Liver (tissue), 9 donors: ENCODE measurements around the gene SOCS4. TPM values are rescaled to one million over a fixed set of nuclear protein-coding genes. Genes with fewer than 3 reads are reported as not detected.

Source experiments
- DNase-seq: peaks from one replicate; pipeline ENCODE4 v3.0.0-alpha.2; 2017; ENCODE audit warnings: low spot score
- H3K27ac ChIP-seq, 2 donors: one replicate each; pipeline ENCODE4 v1.7.0; 2013; ENCODE audit warnings: inconsistent platforms in 2 of 2, low read length in 2 of 2, control low read depth in 1 of 2, low read depth in 1 of 2, mild to moderate bottlenecking in 1 of 2
- H3K27me3 ChIP-seq, 4 donors: one replicate each; pipeline versions ENCODE4 v1.6.1 to v1.7.0; 2013; ENCODE audit warnings: low read length in 3 of 4, inconsistent platforms in 1 of 4, mild to moderate bottlenecking in 1 of 4, moderate library complexity in 1 of 4; ENCODE audit not compliant: control insufficient read depth in 4 of 4, insufficient read depth in 4 of 4
- H3K36me3 ChIP-seq, 4 donors: one replicate each; pipeline versions ENCODE4 v1.6.1 to v1.7.0; 2013; ENCODE audit warnings: low read length in 3 of 4, mild to moderate bottlenecking in 3 of 4, low read depth in 1 of 4, moderate library complexity in 1 of 4; ENCODE audit not compliant: control insufficient read depth in 4 of 4, insufficient read depth in 3 of 4
- H3K4me1 ChIP-seq, 4 donors: one replicate each; pipeline versions ENCODE4 v1.6.1 to v1.7.0; 2013; ENCODE audit warnings: low read length in 3 of 4, mild to moderate bottlenecking in 3 of 4, moderate library complexity in 1 of 4; ENCODE audit not compliant: control insufficient read depth in 4 of 4, insufficient read depth in 4 of 4
- H3K4me3 ChIP-seq, 3 donors: one replicate each; pipeline versions ENCODE4 v1.6.1 to v1.7.0; 2013; ENCODE audit warnings: low read length in 3 of 3, control low read depth in 1 of 3, low read depth in 1 of 3, mild to moderate bottlenecking in 1 of 3
- H3K9ac ChIP-seq, 2 donors: one replicate each; pipeline ENCODE4 v1.7.0; 2013; ENCODE audit warnings: low read length in 2 of 2, mild to moderate bottlenecking in 2 of 2, moderate library complexity in 2 of 2, control low read depth in 1 of 2, low read depth in 1 of 2
- H3K9me3 ChIP-seq, 4 donors: one replicate each; pipeline versions ENCODE4 v1.6.1 to v1.7.0; 2013; ENCODE audit warnings: low read length in 3 of 4; ENCODE audit not compliant: control insufficient read depth in 4 of 4
- CTCF ChIP-seq: fragments of 150-350 bp; IDR thresholded peaks from 2 replicates; pipeline ENCODE4 v1.5.1; 2017; ENCODE audit warnings: improper control_type of control experiment, low read depth, low read length; ENCODE audit not compliant: missing input control
- FOXA1 ChIP-seq: IDR thresholded peaks from 2 replicates; pipeline ENCODE4 v1.6.1; 2016; ENCODE audit warnings: antibody characterized with exemption
- GABPA ChIP-seq, 2 donors: IDR thresholded peaks in 1 of 2; conservative IDR thresholded peaks in 1 of 2; 2 replicates each; pipeline ENCODE4 v1.6.1; 2016; ENCODE audit warnings: antibody characterized with exemption in 2 of 2, mild to moderate bottlenecking in 1 of 2, moderate library complexity in 1 of 2
- HNF4A ChIP-seq, 2 donors: conservative IDR thresholded peaks; 2 replicates each; pipeline ENCODE4 v1.6.1; 2016; ENCODE audit warnings: antibody characterized with exemption in 2 of 2, mild to moderate bottlenecking in 2 of 2
- HNF4G ChIP-seq: IDR thresholded peaks from 2 replicates; pipeline ENCODE4 v1.6.1; 2016; ENCODE audit warnings: antibody characterized with exemption
- JUND ChIP-seq, 2 donors: IDR thresholded peaks; 2 replicates each; pipeline ENCODE4 v1.6.1; 2016; ENCODE audit warnings: antibody characterized with exemption in 2 of 2
- NR2F2 ChIP-seq: IDR thresholded peaks from 2 replicates; pipeline ENCODE4 v1.6.1; 2016; ENCODE audit warnings: antibody characterized with exemption
- RAD21 ChIP-seq, 2 donors: IDR thresholded peaks; 2 replicates each; pipeline ENCODE4 v1.6.1; 2016; ENCODE audit warnings: antibody characterized with exemption in 2 of 2, mild to moderate bottlenecking in 2 of 2
- REST ChIP-seq: IDR thresholded peaks from 2 replicates; pipeline ENCODE4 v1.6.1; 2016; ENCODE audit warnings: antibody characterized with exemption, mild to moderate bottlenecking
- RXRA ChIP-seq, 2 donors: IDR thresholded peaks; 2 replicates each; pipeline ENCODE4 v1.6.1; 2017 to 2018; ENCODE audit warnings: antibody characterized with exemption in 2 of 2, mild to moderate bottlenecking in 1 of 2
- SP1 ChIP-seq: IDR thresholded peaks from 2 replicates; pipeline ENCODE4 v1.6.1; 2018; ENCODE audit warnings: antibody characterized with exemption, mild to moderate bottlenecking
- TAF1 ChIP-seq: conservative IDR thresholded peaks from 2 replicates; pipeline ENCODE4 v1.6.1; 2016; ENCODE audit warnings: antibody characterized with exemption, mild to moderate bottlenecking
- YY1 ChIP-seq: IDR thresholded peaks from 2 replicates; pipeline ENCODE4 v1.6.1; 2016; ENCODE audit warnings: antibody characterized with exemption, mild to moderate bottlenecking
- ZBTB33 ChIP-seq: IDR thresholded peaks from 2 replicates; pipeline ENCODE4 v1.6.1; 2016; ENCODE audit warnings: antibody characterized with exemption
- WGBS: extraction: QIAGEN DNeasy Blood & Tissue Kit; methylation state at CpG from one replicate; pipeline ENCODE4 v1.1.7; 2013; 5-methylcytosine and 5-hydroxymethylcytosine counted together
- polyA plus RNA-seq, 2 donors: library from polyadenylated mRNA; stranded (reverse) in 1 of 2; unstranded in 1 of 2; fragments of 200-250 nt in 1 of 2; fragments of >200 nt in 1 of 2; fragmentation: Nextera tagmentation in 1 of 2; extraction: Ambion mirVana in 1 of 2; gene quantifications; one replicate each; pipeline versions ENCODE4 v1.2.1 to v1.2.3, GENCODE V29; 2013 to 2015
- total RNA-seq, 2 donors: library from RNA; depleted of rRNA; stranded (reverse); fragments of >200 nt; gene quantifications; one replicate each; pipeline ENCODE4 v1.2.3, GENCODE V29; 2014
- TF ChIP-seq, protein P1 (sequence below): IDR thresholded peaks from 2 replicates; pipeline ENCODE4 v1.6.1; 2016; ENCODE audit warnings: antibody characterized with exemption
- donor health status: healthy.
- donor health status: healthy.
- donor health status: healthy.
- donor health status: healthy.
- donor health status: healthy.

SOCS4 gene
- total and polyA plus RNA-seq, 4 donors: 2.2 to 7.4 (median 6.0) TPM

- no peaks in the 10 kb centered on the region for H3K27me3 ChIP-seq
- DNase-seq: no peak
- H3K9me3 ChIP-seq: no peaks in the 10 kb centered on the region
- TF ChIP-seq RAD21 (IDR thresholded peaks at IDR 0.05): no peak
- no peaks in the 10 kb centered on the region for H3K36me3 ChIP-seq
- peaks cover 0 to 19% (median 16%) of the 10 kb centered on the region in 4 donors for H3K4me1 ChIP-seq
- H3K27ac ChIP-seq: no peak overlapping the region
- H3K4me3 ChIP-seq: peak overlapping the region in 1 of 3 donors; percentile 60
- peak overlapping the region in 1 of 2 donors; percentile 40 for H3K9ac ChIP-seq
- 38% methylated on average over 7 of the region's 7 CpGs for WGBS
These were observed 1.1 kb upstream of the SOCS4 start for GRCh38 chr14:55025948-55026347.

DNA sequence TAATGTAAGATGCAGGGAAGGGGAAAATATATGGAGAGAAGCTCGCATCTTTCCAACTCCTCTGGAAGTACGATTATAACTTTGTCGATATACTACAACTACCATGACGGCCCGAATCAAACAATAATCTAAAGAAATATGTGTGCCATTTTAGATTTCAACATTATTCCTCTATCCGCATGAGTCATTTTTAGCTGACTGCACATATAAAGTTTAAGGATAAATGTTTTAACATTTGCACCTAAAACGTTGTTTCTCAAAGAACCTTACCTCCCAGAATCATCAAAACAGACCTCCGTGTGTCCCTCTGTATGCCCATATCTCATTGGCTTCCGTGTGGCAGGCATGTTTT, 619 bp upstream of the SOCS4 start:
- 4% methylated on average over 9 of the region's 9 CpGs for WGBS
- TF ChIP-seq GABPA (IDR thresholded peaks at IDR 0.05 in 1 of 2, conservative IDR thresholded peaks at IDR 0.05 in 1 of 2): no peak
- no peak for TF ChIP-seq REST
- no peak for TF ChIP-seq YY1
- no peak for TF ChIP-seq HNF4G
- no peak for TF ChIP-seq TAF1
- no peak for TF ChIP-seq RXRA (IDR thresholded peaks at IDR 0.05)
- TF ChIP-seq FOXA1: no peak
- TF ChIP-seq, protein P1, sequence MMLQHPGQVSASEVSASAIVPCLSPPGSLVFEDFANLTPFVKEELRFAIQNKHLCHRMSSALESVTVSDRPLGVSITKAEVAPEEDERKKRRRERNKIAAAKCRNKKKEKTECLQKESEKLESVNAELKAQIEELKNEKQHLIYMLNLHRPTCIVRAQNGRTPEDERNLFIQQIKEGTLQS: no peak
- TF ChIP-seq SP1: no peak
- TF ChIP-seq RAD21 (IDR thresholded peaks at IDR 0.05): no peak
- no peak for TF ChIP-seq HNF4A (conservative IDR thresholded peaks at IDR 0.05)
- no peak for TF ChIP-seq CTCF
- no peak for TF ChIP-seq JUND (IDR thresholded peaks at IDR 0.05)
- TF ChIP-seq ZBTB33: no peak
- TF ChIP-seq NR2F2: no peak
- H3K27ac ChIP-seq: peak overlapping the region; percentile 61 to 86
- H3K27me3 ChIP-seq: no peaks in the 10 kb centered on the region
- DNase-seq: no peak
- H3K9ac ChIP-seq: peak overlapping the region; percentile 40 to 72
- no peaks in the 10 kb centered on the region for H3K36me3 ChIP-seq
- H3K4me1 ChIP-seq: peaks cover 0 to 19% (median 16%) of the 10 kb centered on the region in 4 donors
- H3K4me3 ChIP-seq: peak overlapping the region; percentile 57 to 88 (median 60)
- no peaks in the 10 kb centered on the region for H3K9me3 ChIP-seq
